H7 (cell line): Measurements from ENCODE around the gene ZNF253. TPM values are rescaled to one million over a fixed set of nuclear protein-coding genes. Genes with fewer than 3 reads are reported as not detected.
"Not testable (repeated sequence)": the region's sequence is repeated elsewhere in the genome, so short reads cannot be mapped to it uniquely, and the experiment has no call there.

Source experiments
- DNase-seq: peaks from one replicate; pipeline ENCODE4 v3.0.0; 2012
- H3K27me3 ChIP-seq: 2 replicates; pipeline ENCODE4 v1.6.0; 2011; ENCODE audit warnings: mild to moderate bottlenecking, low read length; ENCODE audit not compliant: control insufficient read depth, insufficient read depth
- H3K36me3 ChIP-seq: replicated peaks from 2 replicates; pipeline ENCODE4 v1.5.1; 2011; ENCODE audit warnings: low read length; ENCODE audit not compliant: control insufficient read depth, insufficient read depth
- H3K4me3 ChIP-seq: 2 replicates; pipeline ENCODE4 v1.5.1; 2011; ENCODE audit warnings: low read depth, mild to moderate bottlenecking, control low read depth, low read length, moderate library complexity; ENCODE audit not compliant: insufficient read depth
- total RNA-seq: library from RNA; depleted of rRNA; stranded (reverse); fragments of >200 nt; shearing (Covaris generic); gene quantifications from 2 replicates; pipeline ENCODE4 v1.2.3, GENCODE V29; 2014; rRNA removed

The ZNF253 gene
- not detected in 2 replicates for total RNA-seq

- Histone ChIP-seq H3K4me3 (peak within 1 kb of the TSS; percentile 56; the same call in 1 of the 2 replicates), H3K27me3 (no peaks in the 10 kb centered on the region), H3K36me3 (no peaks in the 10 kb centered on the region)
- DNase-seq: peak; percentile 90
Observed at GRCh38 chr19:19865750-19866610, at the start of gene ZNF253. Gene ZNF253 (plus strand): TSS chr19:19865882. CDS start chr19:19865997, 115 bp downstream.

- no peak for DNase-seq
- H3K27me3 ChIP-seq: no peaks in the 10 kb centered on the region
- H3K36me3 ChIP-seq: no peaks in the 10 kb centered on the region; the same call in 1 of the 2 replicates
- no peak overlapping the region for H3K4me3 ChIP-seq
Observed at GRCh38 chr19:19816679-19817078, 49.0 kb upstream of the ZNF253 start.

- Histone ChIP-seq H3K27me3 (no peaks in the 10 kb centered on the region), H3K36me3 (no peaks in the 10 kb centered on the region; the same call in 1 of the 2 replicates), H3K4me3 (no peak overlapping the region)
- DNase-seq: no peak
Observed at GRCh38 chr19:19817357-19817756, 48.3 kb upstream of the ZNF253 start.

GRCh38 chr19:19820774-19821320 is 44.8 kb upstream of the ZNF253 start:
- Histone ChIP-seq H3K36me3 (no peaks in the 10 kb centered on the region), H3K27me3 (no peaks in the 10 kb centered on the region), H3K4me3 (peak overlapping the region; percentile 58; the same call in 1 of the 2 replicates)
- no peak for DNase-seq

GRCh38 chr19:19821366-19821951 is 44.2 kb upstream of the ZNF253 start, which contains the start of gene ZNF506:
Gene ZNF506 (minus strand): TSS chr19:19821750. CDS start chr19:19821603, 147 bp downstream.
- DNase-seq: peak; percentile 93
- Histone ChIP-seq H3K4me3 (peak within 1 kb of the TSS; percentile 58; the same call in 1 of the 2 replicates), H3K27me3 (no peaks in the 10 kb centered on the region), H3K36me3 (no peaks in the 10 kb centered on the region)

DNA sequence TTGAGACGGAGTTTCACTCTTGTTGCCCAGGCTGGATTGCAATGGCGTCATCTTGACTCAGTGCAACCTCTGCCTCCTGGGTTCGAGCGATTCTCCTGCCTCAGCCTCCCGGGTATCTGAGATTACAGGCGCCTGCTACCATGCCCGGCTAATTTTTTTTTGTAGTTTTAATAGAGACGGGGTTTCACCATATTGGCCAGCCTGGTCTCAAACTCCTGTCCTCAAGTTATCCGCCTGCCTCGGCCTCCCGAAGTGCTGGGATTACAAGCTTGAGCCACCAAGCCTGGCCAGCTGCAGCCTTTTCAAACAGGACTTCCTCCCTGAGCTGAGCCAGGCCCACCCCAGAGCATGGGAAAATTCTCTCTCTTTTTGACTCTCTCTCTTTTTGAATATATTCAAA is 43.7 kb upstream of the ZNF253 start:
- H3K27me3 ChIP-seq, DNase-seq: not testable (repeated sequence)
- H3K4me3 ChIP-seq: peak overlapping the region; percentile 20; the same call in 1 of the 2 replicates

GRCh38 chr19:19823916-19824315 is 41.8 kb upstream of the ZNF253 start:
- Histone ChIP-seq H3K27me3 (no peaks in the 10 kb centered on the region), H3K4me3 (no peak overlapping the region)

More for the DNA sequence above, 43.7 kb upstream of the ZNF253 start:
- not testable (repeated sequence) for H3K36me3 ChIP-seq

DNA sequence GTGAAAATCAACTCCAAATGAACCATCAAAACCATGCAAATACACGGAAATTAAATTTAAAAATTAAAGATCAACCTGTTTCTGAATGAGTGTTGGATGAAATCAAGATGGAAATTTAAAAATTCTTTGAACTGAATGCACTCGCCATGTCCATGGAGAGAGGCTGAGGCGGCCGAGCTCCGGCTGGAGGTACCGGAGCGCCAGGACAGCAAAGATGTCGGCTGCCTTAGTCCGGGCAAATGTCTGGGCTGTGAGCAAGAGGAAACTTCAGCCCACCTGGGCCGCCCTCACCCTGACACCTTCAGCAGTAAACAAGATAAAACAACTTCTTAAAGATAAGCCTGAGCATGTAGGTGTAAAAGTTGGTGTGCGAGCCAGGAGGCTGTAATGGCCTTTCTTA is 38.8 kb upstream of the ZNF253 start:
- no peaks in the 10 kb centered on the region for H3K27me3 ChIP-seq
- no peak for DNase-seq
- no peaks in the 10 kb centered on the region for H3K36me3 ChIP-seq
- no peak overlapping the region for H3K4me3 ChIP-seq

More at GRCh38 chr19:19823916-19824315, 41.8 kb upstream of the ZNF253 start:
- DNase-seq: no peak
- H3K36me3 ChIP-seq: no peaks in the 10 kb centered on the region

- H3K4me3 ChIP-seq: no peak overlapping the region
- no peak for DNase-seq
- no peaks in the 10 kb centered on the region for H3K27me3 ChIP-seq
- H3K36me3 ChIP-seq: no peaks in the 10 kb centered on the region
Observed at GRCh38 chr19:19835560-19836038, 30.1 kb upstream of the ZNF253 start.

GRCh38 chr19:19847781-19848180 is 17.9 kb upstream of the ZNF253 start:
- DNase-seq: no peak
- H3K4me3 ChIP-seq: no peak overlapping the region
- no peaks in the 10 kb centered on the region for H3K27me3 ChIP-seq
- H3K36me3 ChIP-seq: no peaks in the 10 kb centered on the region

DNA sequence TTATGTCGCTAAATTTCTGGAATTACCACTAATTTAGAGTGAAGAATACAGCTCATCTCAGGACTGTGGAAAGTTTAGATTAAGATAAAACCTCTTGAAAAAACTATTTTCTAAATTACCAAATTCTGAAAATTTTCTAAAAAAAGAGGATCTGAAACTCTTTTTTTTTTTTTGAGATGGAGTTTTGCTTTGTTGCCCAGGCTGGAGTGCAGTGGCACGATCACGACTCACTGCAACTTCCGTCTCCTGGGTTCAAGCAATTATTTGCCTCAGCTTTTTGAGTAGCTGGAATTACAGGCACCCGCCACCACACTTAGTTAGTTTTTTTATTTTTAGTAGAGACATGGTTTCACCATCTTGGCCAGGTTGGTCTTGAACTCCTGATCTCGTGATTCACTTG is 16.6 kb upstream of the ZNF253 start:
- no peak for DNase-seq
- Histone ChIP-seq H3K36me3 (no peaks in the 10 kb centered on the region), H3K4me3 (no peak overlapping the region), H3K27me3 (no peaks in the 10 kb centered on the region)

DNA sequence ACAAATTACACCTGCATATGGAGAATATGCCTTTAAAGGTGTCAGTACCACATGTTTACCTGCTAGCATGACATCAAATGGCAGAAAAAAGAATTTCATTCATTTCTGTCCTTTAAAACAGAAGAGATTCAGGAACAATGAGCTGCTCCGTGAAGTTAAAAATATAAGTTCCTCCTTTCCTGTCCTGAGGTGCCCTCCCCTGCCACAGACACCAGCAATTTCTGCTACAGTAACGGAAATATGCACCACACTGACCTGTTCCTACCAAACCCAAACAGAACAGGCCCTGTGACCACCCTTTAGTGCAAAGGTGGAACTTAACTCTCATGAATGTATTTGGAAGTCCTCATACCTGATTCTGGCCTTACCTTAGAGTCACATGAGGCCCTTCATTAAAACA is 13.9 kb upstream of the ZNF253 start:
- not testable (repeated sequence) for H3K4me3 ChIP-seq, H3K36me3 ChIP-seq, DNase-seq, H3K27me3 ChIP-seq

- no peaks in the 10 kb centered on the region; the same call in 1 of the 2 replicates for H3K36me3 ChIP-seq
- no peak for DNase-seq
- H3K4me3 ChIP-seq: no peak overlapping the region
- no peaks in the 10 kb centered on the region for H3K27me3 ChIP-seq
Observed at GRCh38 chr19:19858751-19859150, 6.9 kb upstream of the ZNF253 start.

GRCh38 chr19:19860756-19861390 is 4.8 kb upstream of the ZNF253 start:
- Histone ChIP-seq H3K36me3 (no peaks in the 10 kb centered on the region; the same call in 1 of the 2 replicates), H3K27me3 (no peaks in the 10 kb centered on the region), H3K4me3 (peak overlapping the region; percentile 46; the same call in 1 of the 2 replicates)
- DNase-seq: peak; percentile 92
